ENCODE data around the gene LRGUK.

Gene LRGUK

GRCh38 chr7:134085311-134085710, 41.8 kb upstream of the LRGUK start:
- H3K4me3 ChIP-seq (ENCODE audit: low read length): no peak overlapping the region
- TF ChIP-seq, protein P1, sequence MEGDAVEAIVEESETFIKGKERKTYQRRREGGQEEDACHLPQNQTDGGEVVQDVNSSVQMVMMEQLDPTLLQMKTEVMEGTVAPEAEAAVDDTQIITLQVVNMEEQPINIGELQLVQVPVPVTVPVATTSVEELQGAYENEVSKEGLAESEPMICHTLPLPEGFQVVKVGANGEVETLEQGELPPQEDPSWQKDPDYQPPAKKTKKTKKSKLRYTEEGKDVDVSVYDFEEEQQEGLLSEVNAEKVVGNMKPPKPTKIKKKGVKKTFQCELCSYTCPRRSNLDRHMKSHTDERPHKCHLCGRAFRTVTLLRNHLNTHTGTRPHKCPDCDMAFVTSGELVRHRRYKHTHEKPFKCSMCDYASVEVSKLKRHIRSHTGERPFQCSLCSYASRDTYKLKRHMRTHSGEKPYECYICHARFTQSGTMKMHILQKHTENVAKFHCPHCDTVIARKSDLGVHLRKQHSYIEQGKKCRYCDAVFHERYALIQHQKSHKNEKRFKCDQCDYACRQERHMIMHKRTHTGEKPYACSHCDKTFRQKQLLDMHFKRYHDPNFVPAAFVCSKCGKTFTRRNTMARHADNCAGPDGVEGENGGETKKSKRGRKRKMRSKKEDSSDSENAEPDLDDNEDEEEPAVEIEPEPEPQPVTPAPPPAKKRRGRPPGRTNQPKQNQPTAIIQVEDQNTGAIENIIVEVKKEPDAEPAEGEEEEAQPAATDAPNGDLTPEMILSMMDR (conservative IDR thresholded peaks at IDR 0.05; ENCODE audit: low read length): no peak
- no peak for DNase-seq (ENCODE audit: low read depth)

DNA sequence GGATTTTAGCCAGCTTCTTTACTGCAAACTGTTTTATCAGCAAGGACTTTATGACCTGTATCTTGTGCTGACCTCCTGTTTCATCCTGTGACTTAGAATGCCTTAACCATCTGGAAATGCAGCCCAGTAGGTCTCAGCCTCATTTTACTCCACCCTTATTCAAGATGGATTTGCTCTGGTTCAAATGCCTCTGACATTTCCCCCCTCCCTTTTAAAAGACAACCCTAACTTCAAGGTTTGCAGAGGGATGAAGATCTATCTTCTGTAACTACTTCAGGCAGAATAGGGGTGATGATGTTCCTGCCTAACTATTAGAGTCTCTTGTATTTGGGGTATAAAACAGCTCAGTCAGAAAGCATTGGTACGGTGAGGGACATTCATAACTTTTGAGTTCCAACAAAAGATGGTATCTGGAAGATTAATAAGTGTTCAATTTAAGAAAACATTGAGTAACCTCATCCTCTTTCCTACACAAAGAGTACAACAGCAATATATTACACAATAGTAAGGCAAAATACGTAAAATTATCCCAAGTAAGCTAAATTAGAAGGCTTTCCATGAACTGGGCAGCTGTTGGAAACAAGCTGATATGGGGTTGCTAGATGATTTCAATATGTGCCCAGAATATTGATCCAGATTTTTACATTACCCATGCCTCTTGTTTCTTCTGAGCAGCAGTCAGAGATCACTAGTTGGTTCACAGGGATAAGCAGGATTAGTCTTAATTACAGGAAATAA, 40.0 kb upstream of the LRGUK start:
- no peak for DNase-seq (ENCODE audit: low read depth)
- no peak overlapping the region for H3K4me3 ChIP-seq (ENCODE audit: low read length)
- TF ChIP-seq, protein P1 (conservative IDR thresholded peaks at IDR 0.05; ENCODE audit: low read length): no peak

DNA sequence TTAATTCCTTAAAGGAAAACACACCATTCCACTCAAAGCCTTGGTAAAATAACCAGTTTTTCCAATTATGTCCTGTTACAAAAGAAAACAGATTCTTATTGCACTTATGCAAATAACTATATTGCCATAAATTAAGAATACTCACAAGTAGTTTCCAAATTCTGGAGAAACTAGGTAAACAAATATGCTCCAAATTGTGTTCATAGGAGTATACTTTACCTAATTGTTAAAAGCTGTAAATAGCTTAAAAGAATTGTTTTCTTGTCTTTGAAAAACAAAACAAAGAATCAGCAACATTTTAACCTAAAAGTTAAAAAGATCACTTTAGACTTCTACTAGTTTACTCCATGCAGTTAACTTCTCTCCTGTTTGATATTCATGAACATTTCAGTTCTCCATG, 38.9 kb upstream of the LRGUK start:
- no peak overlapping the region for H3K4me3 ChIP-seq (ENCODE audit: low read length)
- TF ChIP-seq, protein P1 (conservative IDR thresholded peaks at IDR 0.05; ENCODE audit: low read length): no peak
- no peak for DNase-seq (ENCODE audit: low read depth)

DNA sequence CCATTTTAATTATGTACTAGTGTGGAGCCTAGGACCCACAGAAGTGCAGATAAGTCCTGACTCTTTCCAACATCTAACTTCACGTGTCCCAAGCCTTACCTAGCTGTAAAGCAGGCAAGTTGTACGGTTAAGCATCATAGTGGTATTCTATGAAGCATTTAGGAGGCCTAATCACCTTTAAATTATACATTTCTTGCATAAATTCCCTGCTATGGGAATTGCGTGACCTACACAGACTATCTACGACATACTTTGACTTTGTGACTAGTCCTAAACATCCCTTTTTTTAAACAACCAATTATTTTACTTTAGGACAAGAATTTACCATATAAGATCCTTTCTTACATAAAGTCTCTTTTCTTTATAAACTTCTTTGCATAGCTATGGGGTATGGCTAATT, 37.7 kb upstream of the LRGUK start:
- TF ChIP-seq, protein P1 (conservative IDR thresholded peaks at IDR 0.05; ENCODE audit: low read length): no peak
- DNase-seq (ENCODE audit: low read depth): no peak
- no peak overlapping the region for H3K4me3 ChIP-seq (ENCODE audit: low read length)

GRCh38 chr7:134098072-134098471, 29.1 kb upstream of the LRGUK start:
- no peak for DNase-seq (ENCODE audit: low read depth)
- H3K4me3 ChIP-seq (ENCODE audit: low read length): no peak overlapping the region
- TF ChIP-seq, protein P1 (conservative IDR thresholded peaks at IDR 0.05; ENCODE audit: low read length): no peak

GRCh38 chr7:134101716-134102115, 25.4 kb upstream of the LRGUK start:
- TF ChIP-seq, protein P1 (conservative IDR thresholded peaks at IDR 0.05; ENCODE audit: low read length): no peak
- H3K4me3 ChIP-seq (ENCODE audit: low read length): no peak overlapping the region
- DNase-seq (ENCODE audit: low read depth): no peak

GRCh38 chr7:134104166-134104565, 23.0 kb upstream of the LRGUK start:
- H3K4me3 ChIP-seq (ENCODE audit: low read length): no peak overlapping the region
- DNase-seq (ENCODE audit: low read depth): no peak
- TF ChIP-seq, protein P1 (conservative IDR thresholded peaks at IDR 0.05; ENCODE audit: low read length): no peak

All from AG10803 (cell line).